SH-SY5Y (cell line): Measurements from ENCODE around the gene LRP8.

Experiments used
- GATA2 ChIP-seq: IDR thresholded peaks from 2 replicates; pipeline ENCODE4 v1.6.1; 2011; ENCODE audit warnings: mild to moderate bottlenecking, low read depth, low read length
- GATA3 ChIP-seq: IDR thresholded peaks from 2 replicates; pipeline ENCODE4 v1.6.1; 2011; ENCODE audit warnings: low read depth, mild to moderate bottlenecking, low read length, moderate library complexity

- TF ChIP-seq GATA2 (no peak), GATA3 (no peak)
These were observed 28.6 kb downstream of the LRP8 start for GRCh38 chr1:53299233-53299632.
